Activated naive CD4-positive, alpha-beta T cell treated with anti-CD3 and anti-CD28 coated beads, Interleukin-2, amount 50 U/mL, for 24 hours (primary cell): ENCODE data around the gene HSD3B7.

Source experiments
- H3K27ac Mint-ChIP-seq: one replicate; pipeline ENCODE4 v1.8.0; 2021; ENCODE audit warnings: mild to moderate bottlenecking, mixed read lengths
- H3K27me3 Mint-ChIP-seq: one replicate; pipeline ENCODE4 v1.8.0; 2021; ENCODE audit warnings: mixed read lengths
- H3K36me3 Mint-ChIP-seq: one replicate; pipeline ENCODE4 v1.8.0; 2021; ENCODE audit warnings: mixed read lengths
- H3K4me1 Mint-ChIP-seq: one replicate; pipeline ENCODE4 v1.8.0; 2021; ENCODE audit warnings: mixed read lengths
- H3K4me3 Mint-ChIP-seq: one replicate; pipeline ENCODE4 v1.8.0; 2021; ENCODE audit warnings: mild to moderate bottlenecking, mixed read lengths
- H3K9me3 Mint-ChIP-seq: one replicate; pipeline ENCODE4 v1.8.0; 2021; ENCODE audit warnings: mixed read lengths

HSD3B7 gene

DNA sequence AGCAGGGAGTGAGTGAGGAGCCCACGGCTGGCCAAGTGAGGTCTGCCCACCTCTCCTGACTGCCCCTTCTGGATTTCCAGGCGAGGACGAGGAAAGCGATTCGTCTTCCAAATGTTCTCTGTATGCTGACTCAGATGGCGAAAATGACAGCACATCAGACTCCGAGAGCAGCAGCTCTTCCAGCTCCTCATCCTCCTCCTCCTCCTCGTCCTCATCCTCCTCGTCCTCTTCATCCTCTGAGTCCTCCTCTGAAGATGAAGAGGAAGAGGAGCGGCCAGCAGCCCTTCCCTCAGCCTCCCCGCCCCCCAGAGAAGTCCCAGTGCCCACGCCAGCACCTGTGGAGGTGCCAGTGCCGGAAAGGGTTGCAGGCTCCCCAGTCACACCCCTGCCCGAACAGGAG, 13.7 kb upstream of the HSD3B7 start:
- peaks cover 27% of the 10 kb centered on the region for H3K36me3 Mint-ChIP-seq
- H3K27ac Mint-ChIP-seq: no peak overlapping the region
- no peaks in the 10 kb centered on the region for H3K9me3 Mint-ChIP-seq
- no peaks in the 10 kb centered on the region for H3K27me3 Mint-ChIP-seq
- peaks cover 4% of the 10 kb centered on the region for H3K4me1 Mint-ChIP-seq
- H3K4me3 Mint-ChIP-seq: no peak overlapping the region

DNA sequence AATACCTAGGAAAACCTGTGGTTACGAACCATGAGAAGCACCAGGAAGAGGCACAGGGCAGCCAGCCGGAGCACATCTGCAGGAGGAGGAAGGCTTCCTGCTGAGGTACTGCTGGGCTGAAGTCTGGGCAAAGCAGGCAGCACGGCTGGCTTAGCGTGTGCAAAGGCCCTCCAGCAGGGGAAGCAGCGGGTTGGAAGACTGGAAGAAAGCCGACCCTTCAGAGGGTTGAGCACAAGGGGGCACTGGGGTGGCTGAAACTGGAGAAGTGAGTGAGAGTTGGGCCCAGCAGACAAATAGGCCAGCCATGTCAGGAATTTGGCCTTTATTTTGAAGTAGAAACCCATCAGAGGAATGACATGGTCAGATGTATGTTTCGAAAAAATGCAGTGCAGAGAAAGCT, 12.1 kb upstream of the HSD3B7 start:
- Mint-ChIP-seq H3K4me3 (no peak overlapping the region), H3K27me3 (no peaks in the 10 kb centered on the region), H3K36me3 (peaks cover 26% of the 10 kb centered on the region), H3K27ac (no peak overlapping the region), H3K4me1 (peaks cover 7% of the 10 kb centered on the region), H3K9me3 (no peaks in the 10 kb centered on the region)

GRCh38 chr16:30974348-30974747, 10.7 kb upstream of the HSD3B7 start:
- Mint-ChIP-seq H3K9me3 (no peaks in the 10 kb centered on the region), H3K36me3 (peaks cover 26% of the 10 kb centered on the region), H3K4me1 (peaks cover 7% of the 10 kb centered on the region), H3K4me3 (no peak overlapping the region), H3K27ac (no peak overlapping the region), H3K27me3 (no peaks in the 10 kb centered on the region)

DNA sequence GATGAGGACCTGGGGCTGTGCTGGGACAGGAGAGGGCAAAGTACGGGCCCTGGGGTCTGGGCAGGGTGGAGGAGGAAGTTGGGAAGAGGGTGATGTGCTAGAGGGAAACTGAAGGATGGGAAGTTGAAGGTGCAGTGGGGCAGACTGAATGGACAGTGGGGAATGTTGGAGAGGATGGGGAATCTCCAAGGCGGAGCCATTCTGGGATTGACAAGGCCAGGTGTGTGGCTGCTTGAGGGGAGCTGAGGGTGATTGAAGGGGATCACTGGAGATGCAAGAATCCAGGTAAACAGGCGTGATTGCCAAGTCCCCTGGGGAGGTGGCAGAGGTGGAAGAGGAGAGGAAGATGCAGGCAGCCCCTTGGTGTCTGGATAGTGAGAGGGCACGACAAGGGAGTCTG, 8.5 kb upstream of the HSD3B7 start:
- Mint-ChIP-seq H3K36me3 (peaks cover 20% of the 10 kb centered on the region), H3K27ac (no peak overlapping the region), H3K9me3 (no peaks in the 10 kb centered on the region), H3K27me3 (no peaks in the 10 kb centered on the region), H3K4me1 (peaks cover 7% of the 10 kb centered on the region), H3K4me3 (no peak overlapping the region)

GRCh38 chr16:30977502-30977901, 7.5 kb upstream of the HSD3B7 start:
- Mint-ChIP-seq H3K4me3 (no peak overlapping the region), H3K27ac (no peak overlapping the region), H3K36me3 (peaks cover 18% of the 10 kb centered on the region), H3K4me1 (peaks cover 7% of the 10 kb centered on the region), H3K27me3 (no peaks in the 10 kb centered on the region), H3K9me3 (no peaks in the 10 kb centered on the region)

GRCh38 chr16:30979170-30980022, 5.6 kb upstream of the HSD3B7 start:
- no peak overlapping the region for H3K4me3 Mint-ChIP-seq
- peaks cover 4% of the 10 kb centered on the region for H3K4me1 Mint-ChIP-seq
- peaks cover 14% of the 10 kb centered on the region for H3K36me3 Mint-ChIP-seq
- H3K27me3 Mint-ChIP-seq: no peaks in the 10 kb centered on the region
- H3K27ac Mint-ChIP-seq: no peak overlapping the region
- H3K9me3 Mint-ChIP-seq: no peaks in the 10 kb centered on the region

- no peak overlapping the region for H3K27ac Mint-ChIP-seq
- peaks cover 14% of the 10 kb centered on the region for H3K36me3 Mint-ChIP-seq
- H3K9me3 Mint-ChIP-seq: no peaks in the 10 kb centered on the region
- no peak overlapping the region for H3K4me3 Mint-ChIP-seq
- H3K4me1 Mint-ChIP-seq: peaks cover 3% of the 10 kb centered on the region
- no peaks in the 10 kb centered on the region for H3K27me3 Mint-ChIP-seq
These were observed 5.0 kb upstream of the HSD3B7 start for GRCh38 chr16:30980023-30980371.

GRCh38 chr16:30980434-30980833, 4.6 kb upstream of the HSD3B7 start:
- Mint-ChIP-seq H3K4me1 (peaks cover 3% of the 10 kb centered on the region), H3K4me3 (no peak overlapping the region), H3K36me3 (peaks cover 14% of the 10 kb centered on the region), H3K27me3 (no peaks in the 10 kb centered on the region), H3K9me3 (no peaks in the 10 kb centered on the region), H3K27ac (no peak overlapping the region)

DNA sequence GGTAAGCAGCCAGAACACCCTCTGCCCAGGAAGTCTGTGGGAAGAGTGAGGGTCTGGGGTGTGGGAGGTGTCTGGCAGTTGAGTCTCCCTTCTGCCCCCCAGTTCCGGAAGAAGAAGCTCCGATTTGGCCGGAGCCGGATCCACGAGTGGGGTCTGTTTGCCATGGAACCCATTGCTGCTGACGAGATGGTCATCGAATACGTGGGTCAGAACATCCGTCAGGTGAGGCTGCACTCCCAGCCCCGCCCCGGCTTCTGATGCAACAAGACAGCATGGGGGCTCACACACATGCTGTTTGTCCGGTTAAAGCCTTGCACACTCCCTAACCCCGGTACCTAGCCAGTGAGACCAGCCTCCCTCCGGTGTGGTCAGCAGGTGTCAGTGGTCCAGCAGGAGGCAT, 4.0 kb upstream of the HSD3B7 start:
- H3K4me3 Mint-ChIP-seq: no peak overlapping the region
- H3K27me3 Mint-ChIP-seq: no peaks in the 10 kb centered on the region
- H3K9me3 Mint-ChIP-seq: no peaks in the 10 kb centered on the region
- peaks cover 3% of the 10 kb centered on the region for H3K4me1 Mint-ChIP-seq
- H3K36me3 Mint-ChIP-seq: peaks cover 12% of the 10 kb centered on the region
- no peak overlapping the region for H3K27ac Mint-ChIP-seq

DNA sequence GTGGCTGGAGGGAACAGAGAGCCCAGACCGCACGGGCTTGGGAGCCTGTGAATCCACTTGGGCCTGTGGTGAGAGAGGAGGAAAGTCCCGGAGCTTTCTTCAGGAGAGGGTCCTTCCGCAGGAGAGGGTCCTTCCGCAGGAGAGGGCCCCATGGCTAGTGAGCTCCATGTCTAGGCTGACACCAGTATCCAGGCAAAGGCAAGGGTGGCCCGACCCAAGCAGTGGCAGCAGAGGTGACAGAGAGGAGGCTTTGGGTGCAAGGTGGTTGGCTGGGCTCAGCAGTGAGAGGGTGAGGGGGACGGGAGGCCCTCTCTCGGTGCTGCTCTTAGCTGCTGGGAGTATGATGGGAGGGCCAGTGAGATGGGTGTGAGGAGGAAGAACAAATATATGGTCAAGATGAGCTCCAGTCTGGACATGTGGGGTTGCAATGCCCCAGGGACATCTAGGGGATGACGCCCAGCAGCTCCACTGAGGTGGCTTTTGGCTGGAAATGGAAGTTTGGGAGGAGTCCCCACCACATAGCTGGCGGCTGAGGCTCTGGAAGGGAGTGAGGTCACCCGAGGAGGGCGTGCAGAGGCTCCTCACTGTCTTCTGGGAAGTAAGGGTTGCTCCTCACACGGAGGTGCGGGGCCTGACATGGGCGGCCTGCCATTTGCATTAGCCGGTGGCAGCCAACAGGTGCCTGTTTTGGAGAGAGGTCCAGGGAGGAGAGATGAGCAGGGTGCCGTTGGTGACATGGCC, 2.3 kb upstream of the HSD3B7 start:
- Mint-ChIP-seq H3K27ac (no peak overlapping the region), H3K4me3 (no peak overlapping the region), H3K27me3 (no peaks in the 10 kb centered on the region), H3K4me1 (no peaks in the 10 kb centered on the region), H3K36me3 (peaks cover 5% of the 10 kb centered on the region), H3K9me3 (no peaks in the 10 kb centered on the region)

- Mint-ChIP-seq H3K36me3 (peaks cover 5% of the 10 kb centered on the region), H3K4me1 (no peaks in the 10 kb centered on the region), H3K9me3 (no peaks in the 10 kb centered on the region), H3K27me3 (no peaks in the 10 kb centered on the region), H3K27ac (no peak overlapping the region), H3K4me3 (no peak overlapping the region)
These were observed 1.6 kb upstream of the HSD3B7 start for GRCh38 chr16:30983289-30983889.

DNA sequence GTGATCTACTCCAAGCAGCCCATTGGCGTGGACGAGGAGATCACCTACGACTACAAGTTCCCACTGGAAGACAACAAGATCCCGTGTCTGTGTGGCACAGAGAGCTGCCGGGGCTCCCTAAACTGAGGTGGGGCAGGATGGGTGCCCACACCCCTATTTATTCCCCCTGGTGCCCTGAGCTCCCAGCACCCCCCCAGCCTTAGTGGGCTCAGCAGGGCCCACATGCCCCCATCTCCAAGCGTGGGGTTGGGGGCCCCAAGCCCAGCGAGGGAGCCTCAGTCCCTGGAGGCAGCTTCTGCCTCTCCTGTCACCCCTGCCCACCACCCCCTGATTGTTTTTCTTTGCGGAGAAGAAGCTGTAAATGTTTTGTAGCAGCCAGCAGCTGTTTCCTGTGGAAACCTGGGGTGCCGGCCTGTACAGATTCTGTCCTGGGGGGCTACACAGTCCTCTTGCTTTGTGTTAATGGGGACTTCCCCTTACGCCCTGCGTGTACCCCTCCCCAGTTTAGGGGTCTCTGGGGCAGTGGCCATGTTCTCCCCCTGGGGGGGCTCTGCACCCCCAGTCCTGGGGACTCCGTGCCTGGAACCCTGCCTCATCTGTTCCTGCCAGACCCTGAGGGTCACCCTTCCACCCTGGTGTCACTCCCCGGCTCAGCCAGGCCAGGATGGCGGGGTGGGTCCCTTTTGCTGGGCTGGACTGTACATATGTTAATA, 953 bp upstream of the HSD3B7 start:
- Mint-ChIP-seq H3K9me3 (no peaks in the 10 kb centered on the region), H3K27me3 (no peaks in the 10 kb centered on the region), H3K4me3 (no peak overlapping the region), H3K36me3 (peaks cover 3% of the 10 kb centered on the region), H3K4me1 (no peaks in the 10 kb centered on the region), H3K27ac (no peak overlapping the region)

DNA sequence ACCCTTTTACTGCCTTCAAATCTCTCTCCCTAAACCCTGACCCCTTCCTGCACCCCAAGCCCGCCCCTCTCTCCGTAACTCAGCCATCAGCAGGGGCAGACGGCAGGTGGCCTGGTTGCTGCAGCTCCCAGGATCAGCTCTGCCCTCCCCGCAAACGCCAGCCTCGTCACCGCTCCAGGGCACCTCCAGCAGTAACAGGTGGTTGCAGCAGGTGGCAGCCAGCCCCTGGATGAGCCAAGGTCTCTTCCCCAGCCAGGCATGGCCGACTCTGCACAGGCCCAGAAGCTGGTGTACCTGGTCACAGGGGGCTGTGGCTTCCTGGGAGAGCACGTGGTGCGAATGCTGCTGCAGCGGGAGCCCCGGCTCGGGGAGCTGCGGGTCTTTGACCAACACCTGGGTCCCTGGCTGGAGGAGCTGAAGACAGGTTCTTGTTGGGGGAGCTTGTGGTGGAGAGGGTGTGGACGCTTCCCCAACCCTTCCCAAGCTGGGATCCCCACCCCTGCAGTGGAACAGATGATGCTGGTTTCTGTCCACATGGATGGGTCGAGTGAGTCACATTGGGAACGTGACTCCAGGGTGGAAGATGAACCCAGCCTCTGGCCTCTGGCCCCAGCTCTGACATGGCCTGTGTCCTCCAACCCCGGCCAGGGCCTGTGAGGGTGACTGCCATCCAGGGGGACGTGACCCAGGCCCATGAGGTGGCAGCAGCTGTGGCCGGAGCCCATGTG, 558 bp downstream of the HSD3B7 start:
- peaks cover 3% of the 10 kb centered on the region for H3K36me3 Mint-ChIP-seq
- no peak overlapping the region for H3K4me3 Mint-ChIP-seq
- no peaks in the 10 kb centered on the region for H3K9me3 Mint-ChIP-seq
- no peak overlapping the region for H3K27ac Mint-ChIP-seq
- no peaks in the 10 kb centered on the region for H3K27me3 Mint-ChIP-seq
- H3K4me1 Mint-ChIP-seq: no peaks in the 10 kb centered on the region

- peaks cover 3% of the 10 kb centered on the region for H3K36me3 Mint-ChIP-seq
- H3K4me1 Mint-ChIP-seq: no peaks in the 10 kb centered on the region
- no peaks in the 10 kb centered on the region for H3K27me3 Mint-ChIP-seq
- no peaks in the 10 kb centered on the region for H3K9me3 Mint-ChIP-seq
- H3K27ac Mint-ChIP-seq: peak overlapping the region; percentile 35
- no peak overlapping the region for H3K4me3 Mint-ChIP-seq
These were observed 1.4 kb downstream of the HSD3B7 start for GRCh38 chr16:30986129-30986991.
